ENCODE data around the gene BCL2L12.

BCL2L12 gene

DNA sequence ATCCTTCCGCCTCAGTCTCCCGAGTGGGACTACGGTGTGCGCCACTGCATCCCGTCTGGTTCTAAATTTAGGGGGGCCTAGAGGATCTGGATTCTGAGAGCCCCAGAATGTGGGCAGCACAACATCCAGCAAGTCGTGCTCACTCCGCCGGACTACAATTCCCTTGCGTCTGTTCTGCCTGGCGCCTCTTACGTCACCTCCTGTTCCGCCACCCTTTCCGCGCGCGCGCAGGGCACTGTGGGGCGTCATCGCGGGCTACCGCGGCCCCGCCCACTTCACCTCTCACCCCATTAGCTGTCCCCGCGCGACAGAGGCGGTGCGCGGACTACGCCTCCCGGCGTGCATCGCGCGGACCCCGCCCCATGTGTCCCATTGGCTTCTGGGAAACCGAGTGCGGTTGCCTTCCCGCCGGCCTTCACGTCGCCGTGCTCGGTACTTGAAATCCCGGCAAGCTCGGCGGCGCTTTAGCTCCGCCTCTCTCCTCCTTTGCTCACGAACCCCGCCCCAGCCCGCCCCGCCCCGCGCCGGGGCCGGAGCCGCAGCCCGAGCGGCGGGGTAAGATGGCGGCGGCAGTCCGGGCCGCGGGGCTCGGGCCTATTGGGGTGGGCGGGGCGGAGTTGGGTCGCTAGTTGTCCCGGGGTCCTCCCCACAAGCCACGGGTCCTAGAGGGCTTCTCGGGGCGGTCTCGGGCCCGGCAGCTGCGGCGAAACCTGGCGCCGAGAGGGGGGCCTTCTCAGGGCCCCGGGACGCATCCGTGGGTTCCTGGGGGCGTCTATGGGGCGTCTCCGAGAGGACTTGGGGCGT lies 23.8 kb upstream of the BCL2L12 start, which contains the start of gene SCAF1:
SCAF1 (plus strand) TSS at position 522 of the 804 bp plus-strand sequence. CDS start 2,818 bp downstream, outside the sequence.
- in situ Hi-C loops (cut with MboI; ENCODE audit: low sequenced_read_pairs), result no loop called here

DNA sequence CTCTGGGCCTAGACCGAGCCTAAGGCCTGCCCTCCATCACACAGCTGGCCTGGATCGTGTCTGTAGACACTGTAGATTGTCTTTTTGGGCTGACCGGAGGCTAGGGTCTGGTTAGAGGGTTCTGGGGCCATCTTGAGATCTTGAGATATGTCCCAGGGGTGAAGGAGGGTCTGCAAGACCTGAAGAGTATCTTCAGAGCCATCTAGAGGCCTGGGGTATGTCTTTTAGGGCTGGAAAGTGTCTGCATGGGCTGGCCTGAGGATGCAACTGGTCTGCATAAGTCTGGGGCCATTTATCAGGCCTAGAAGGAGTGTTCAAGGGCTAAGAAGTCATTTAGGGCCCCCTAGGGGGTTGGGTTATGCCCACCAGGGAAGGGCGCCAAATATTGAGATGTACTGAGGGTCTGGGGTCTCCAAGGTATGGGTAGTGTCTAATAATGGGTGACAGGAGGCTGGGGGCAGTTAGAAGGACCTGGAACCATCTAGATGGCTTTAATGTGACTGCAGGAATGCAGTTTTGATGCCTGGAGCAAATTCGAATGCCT lies 23.2 kb upstream of the BCL2L12 start:
- in situ Hi-C loops (cut with MboI; ENCODE audit: low sequenced_read_pairs), result no loop called here

DNA sequence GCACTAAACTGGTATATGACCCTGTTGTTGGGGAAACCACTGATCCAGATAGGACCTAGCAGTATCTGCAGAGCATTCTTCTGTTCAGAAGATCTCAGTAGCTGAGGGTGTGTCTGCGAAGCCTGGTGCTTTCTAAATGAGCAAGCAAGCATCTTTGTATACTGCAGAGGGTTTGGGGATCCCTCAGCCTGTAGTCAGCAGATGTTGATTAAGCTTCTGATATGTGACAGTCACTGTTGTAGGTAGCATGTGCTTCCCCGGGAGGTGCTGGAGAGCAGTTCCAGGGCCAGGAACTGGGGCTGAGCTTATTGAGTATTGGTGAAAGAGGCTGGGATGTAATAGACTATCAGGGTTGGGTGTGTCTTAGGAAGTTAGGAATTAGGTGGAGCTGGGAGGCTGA lies 22.3 kb upstream of the BCL2L12 start:
- in situ Hi-C loops (cut with MboI; ENCODE audit: low sequenced_read_pairs), result no loop called here

DNA sequence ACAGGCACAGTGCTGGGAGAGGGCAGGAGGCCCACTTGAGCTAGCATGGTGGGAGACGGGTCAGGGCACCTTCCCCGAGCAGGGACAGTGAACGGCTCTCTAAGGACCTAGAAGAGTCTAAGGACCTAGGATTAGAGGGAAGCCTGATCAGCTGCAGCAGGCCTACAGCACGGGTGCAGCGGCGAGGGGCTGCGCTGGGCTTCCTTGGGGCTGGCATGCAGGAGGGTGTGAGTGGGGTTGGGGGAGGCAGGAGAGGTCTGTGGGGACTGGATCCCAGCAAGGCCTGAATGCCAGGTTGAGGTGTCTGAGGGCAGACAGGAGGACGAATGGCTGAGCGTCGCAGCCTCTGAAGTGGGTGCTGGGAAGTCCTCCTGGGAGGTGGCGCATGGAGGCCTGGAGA lies 20.1 kb upstream of the BCL2L12 start:
- in situ Hi-C loops (cut with MboI; ENCODE audit: low sequenced_read_pairs), result no loop called here

DNA sequence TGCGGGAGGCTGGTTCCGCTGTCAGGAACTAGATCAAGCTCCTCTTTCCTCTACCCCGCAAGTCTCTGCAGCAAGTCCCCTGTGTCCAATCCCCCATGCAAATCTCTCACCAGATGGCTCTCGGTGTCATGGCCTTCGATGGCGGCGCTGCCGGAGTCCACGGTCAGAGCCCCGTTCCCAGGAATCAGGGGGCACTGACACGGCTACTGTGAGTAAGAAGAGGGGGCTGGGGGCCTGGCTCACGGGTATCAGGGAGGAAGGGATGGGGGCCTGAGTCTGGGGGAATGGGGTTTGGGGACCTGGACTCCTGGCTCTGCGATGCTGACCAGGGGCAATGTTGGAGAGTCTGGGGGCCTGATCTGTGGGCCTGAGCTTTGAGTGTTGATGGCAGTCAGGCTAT lies 19.7 kb upstream of the BCL2L12 start:
- in situ Hi-C loops (cut with MboI; ENCODE audit: low sequenced_read_pairs), result no loop called here

DNA sequence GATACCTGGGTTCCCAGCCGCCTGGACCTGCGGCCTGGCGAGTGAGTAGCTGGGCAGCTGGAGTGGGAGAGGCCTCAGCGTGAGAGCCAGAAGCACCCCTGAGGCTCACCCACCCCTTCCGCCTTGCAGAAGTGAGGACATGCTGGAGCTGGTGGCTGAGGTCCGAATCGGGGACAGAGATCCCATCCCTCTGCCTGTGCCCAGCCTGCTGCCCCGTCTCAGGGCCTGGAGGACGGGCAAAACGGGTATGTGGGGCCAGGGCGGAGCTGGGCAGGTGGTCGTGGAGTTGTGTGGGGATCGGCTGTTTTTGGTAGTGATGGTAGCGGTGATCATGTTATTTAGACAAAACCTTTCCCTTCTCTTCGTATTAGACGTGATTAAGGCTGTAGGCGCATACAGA lies 19.1 kb upstream of the BCL2L12 start:
- in situ Hi-C loops (cut with MboI; ENCODE audit: low sequenced_read_pairs), result no loop called here

DNA sequence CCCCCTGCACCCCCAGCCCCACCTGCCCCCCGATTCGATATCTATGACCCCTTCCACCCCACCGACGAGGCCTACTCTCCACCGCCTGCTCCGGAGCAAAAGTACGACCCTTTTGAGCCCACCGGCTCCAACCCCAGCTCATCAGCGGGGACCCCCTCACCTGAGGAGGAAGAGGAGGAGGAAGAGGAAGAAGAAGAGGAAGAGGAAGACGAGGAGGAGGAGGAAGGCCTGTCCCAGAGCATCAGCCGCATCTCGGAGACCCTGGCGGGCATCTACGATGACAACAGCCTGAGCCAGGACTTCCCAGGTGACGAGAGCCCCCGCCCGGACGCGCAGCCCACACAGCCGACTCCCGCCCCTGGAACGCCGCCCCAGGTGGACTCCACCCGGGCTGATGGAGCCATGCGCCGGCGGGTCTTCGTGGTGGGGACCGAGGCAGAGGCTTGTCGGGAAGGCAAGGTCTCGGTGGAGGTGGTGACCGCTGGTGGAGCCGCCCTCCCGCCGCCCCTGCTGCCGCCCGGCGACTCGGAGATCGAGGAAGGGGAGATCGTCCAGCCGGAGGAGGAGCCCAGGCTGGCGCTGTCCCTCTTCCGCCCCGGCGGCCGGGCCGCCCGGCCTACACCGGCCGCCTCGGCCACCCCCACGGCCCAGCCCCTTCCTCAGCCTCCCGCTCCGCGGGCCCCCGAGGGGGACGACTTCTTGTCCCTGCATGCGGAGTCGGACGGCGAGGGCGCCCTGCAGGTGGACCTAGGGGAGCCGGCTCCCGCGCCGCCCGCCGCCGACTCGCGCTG lies 14.5 kb upstream of the BCL2L12 start:
- in situ Hi-C loops (cut with MboI; ENCODE audit: low sequenced_read_pairs), result no loop called here

DNA sequence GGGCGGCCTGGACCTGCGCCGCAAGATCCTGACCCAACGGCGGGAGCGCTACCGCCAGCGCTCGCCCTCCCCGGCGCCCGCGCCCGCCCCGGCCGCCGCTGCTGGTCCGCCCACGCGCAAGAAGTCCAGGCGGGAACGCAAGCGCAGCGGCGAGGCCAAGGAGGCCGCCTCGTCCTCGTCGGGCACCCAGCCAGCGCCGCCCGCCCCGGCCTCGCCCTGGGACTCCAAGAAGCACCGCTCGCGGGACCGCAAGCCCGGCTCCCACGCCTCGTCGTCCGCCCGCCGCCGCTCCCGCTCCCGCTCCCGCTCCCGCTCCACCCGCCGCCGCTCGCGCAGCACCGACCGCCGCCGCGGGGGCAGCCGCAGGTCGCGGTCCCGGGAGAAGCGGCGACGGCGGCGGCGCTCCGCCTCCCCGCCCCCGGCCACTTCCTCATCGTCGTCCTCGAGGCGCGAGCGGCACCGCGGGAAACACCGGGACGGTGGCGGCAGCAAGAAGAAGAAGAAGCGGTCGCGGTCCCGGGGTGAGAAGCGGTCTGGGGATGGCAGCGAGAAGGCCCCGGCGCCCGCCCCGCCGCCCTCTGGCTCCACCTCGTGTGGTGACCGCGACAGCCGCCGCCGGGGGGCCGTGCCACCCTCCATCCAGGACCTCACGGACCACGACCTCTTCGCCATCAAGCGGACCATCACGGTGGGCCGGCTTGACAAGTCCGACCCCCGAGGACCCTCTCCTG lies 13.7 kb upstream of the BCL2L12 start:
- in situ Hi-C loops (cut with MboI; ENCODE audit: low sequenced_read_pairs), result no loop called here

DNA sequence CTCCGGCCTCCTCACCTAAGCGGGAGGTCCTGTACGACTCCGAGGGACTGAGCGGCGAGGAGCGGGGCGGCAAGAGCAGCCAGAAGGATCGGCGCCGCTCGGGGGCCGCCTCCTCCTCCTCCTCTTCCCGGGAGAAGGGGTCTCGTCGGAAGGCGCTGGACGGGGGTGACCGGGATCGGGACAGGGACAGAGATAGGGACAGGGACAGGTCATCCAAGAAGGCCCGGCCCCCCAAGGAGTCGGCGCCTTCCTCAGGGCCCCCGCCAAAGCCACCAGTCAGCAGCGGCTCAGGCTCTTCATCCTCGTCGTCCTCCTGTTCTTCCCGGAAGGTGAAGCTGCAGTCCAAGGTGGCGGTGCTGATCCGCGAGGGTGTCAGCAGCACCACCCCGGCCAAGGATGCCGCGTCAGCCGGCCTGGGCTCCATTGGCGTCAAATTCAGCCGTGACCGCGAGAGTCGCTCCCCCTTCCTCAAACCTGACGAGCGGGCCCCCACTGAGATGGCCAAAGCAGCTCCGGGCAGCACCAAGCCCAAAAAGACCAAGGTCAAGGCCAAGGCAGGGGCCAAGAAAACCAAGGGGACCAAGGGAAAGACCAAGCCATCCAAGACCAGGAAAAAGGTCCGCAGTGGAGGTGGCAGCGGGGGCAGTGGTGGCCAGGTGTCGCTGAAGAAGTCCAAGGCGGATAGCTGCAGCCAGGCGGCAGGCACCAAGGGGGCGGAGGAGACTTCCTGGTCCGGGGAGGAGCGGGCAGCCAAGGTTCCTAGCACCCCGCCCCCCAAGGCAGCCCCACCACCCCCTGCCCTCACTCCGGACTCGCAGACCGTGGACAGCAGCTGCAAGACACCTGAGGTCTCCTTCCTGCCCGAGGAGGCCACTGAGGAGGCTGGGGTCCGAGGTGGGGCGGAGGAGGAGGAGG lies 12.9 kb upstream of the BCL2L12 start:
- in situ Hi-C loops (cut with MboI; ENCODE audit: low sequenced_read_pairs), result no loop called here

DNA sequence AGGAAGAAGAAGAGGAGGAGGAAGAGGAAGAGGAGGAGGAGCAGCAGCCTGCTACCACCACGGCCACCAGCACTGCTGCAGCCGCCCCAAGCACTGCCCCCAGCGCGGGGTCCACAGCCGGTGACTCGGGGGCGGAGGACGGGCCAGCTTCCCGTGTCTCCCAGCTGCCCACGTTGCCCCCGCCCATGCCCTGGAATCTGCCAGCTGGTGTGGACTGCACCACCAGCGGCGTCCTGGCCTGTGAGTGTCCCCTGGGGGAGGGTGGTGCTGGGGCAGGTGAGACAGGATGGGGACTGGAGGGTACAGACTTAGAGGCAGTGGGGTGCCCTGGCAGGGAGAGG lies 12.3 kb upstream of the BCL2L12 start:
- in situ Hi-C loops (cut with MboI; ENCODE audit: low sequenced_read_pairs), result no loop called here

DNA sequence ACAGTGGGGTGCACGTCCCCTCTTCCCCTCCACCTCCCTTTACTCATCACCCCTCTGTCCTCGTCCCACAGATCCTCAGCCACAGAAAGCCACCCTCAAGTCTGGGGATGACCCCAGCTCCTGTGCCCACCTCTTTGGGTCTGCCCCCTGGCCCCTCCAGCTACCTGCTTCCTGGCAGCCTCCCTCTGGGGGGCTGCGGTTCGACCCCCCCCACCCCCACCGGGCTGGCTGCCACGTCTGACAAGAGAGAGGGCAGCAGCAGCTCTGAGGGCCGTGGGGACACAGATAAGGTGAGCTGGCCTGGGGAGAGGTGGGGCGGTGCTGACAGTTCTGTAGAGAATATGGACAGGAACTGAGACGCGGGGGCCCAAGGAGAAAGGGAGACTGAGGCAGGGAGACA lies 11.2 kb upstream of the BCL2L12 start:
- in situ Hi-C loops (cut with MboI; ENCODE audit: low sequenced_read_pairs), result no loop called here

DNA sequence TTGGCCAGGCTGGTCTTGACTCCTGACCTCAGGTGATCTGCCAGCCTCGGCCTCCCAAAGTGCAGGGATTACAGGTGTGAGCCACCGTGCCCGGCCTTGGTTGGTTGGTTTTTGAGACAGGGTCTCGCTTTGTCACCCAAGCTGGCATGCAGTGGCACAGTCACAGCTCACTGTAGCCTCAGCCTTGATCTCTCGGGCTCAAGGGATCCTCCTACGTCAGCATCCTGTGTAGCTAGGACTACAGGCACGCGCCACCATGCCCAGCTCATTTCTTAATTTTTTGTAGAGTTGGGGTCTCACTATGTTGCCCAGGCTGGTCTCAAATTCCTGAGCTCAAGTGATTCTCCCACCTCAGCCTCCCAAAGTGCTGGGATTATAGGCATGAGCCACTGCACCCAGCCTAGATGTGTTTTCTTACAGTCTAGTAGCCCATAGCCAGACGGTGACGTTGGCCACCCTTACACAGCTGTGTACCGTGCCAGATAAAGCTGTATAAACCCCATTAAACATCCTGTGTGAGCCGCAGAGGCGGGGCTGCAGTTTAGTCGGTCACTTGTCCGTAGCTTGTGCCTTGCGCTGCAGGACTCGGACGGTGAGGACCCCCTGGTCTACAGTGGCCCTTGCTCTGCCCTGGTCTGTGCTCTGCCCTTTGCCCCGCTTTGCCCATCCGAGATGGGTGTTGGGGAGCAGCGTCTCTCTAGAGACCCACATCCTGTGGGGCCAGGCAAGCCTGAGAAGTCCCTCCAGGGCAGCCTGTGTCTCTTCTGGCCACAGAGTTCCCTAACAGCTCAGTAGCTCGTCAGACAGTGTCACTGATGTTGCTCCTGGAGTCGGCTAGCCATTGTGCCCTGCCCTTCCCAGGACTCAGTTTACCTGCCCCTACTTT lies 9.9 kb upstream of the BCL2L12 start:
- in situ Hi-C loops (cut with MboI; ENCODE audit: low sequenced_read_pairs), result no loop called here

DNA sequence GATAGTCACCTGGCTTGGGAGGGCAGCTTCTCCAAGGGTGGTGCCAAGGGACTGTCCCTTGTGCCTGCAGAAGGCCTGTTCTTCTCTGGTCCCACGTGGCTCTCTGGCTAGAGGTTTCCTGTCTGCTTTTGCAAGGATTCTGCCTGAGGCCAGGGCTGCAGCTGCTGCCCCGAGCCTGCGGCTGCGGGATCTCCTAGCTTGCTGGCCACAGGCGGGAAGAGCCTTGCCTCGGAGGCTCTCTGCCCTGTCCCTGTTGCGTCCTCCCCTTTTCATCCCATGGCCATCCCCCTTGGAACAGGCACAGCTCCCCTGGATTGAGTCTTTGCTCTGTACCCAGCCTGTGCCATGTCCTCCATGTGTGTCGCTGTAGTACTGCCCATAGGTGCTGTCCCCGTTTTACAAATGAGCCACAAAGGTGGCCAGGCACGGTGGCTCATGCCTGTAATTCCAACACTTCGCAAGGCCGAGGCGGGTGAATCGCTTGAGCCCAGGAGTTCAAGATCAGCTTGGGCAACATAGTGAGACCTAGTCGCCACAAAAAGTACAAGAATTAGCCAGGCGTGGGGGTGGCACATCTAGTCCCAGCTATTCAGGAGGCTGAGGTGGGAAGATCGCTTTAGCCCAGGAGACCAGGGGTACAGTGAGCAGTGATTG lies 9.2 kb upstream of the BCL2L12 start:
- in situ Hi-C loops (cut with MboI; ENCODE audit: low sequenced_read_pairs), result no loop called here

DNA sequence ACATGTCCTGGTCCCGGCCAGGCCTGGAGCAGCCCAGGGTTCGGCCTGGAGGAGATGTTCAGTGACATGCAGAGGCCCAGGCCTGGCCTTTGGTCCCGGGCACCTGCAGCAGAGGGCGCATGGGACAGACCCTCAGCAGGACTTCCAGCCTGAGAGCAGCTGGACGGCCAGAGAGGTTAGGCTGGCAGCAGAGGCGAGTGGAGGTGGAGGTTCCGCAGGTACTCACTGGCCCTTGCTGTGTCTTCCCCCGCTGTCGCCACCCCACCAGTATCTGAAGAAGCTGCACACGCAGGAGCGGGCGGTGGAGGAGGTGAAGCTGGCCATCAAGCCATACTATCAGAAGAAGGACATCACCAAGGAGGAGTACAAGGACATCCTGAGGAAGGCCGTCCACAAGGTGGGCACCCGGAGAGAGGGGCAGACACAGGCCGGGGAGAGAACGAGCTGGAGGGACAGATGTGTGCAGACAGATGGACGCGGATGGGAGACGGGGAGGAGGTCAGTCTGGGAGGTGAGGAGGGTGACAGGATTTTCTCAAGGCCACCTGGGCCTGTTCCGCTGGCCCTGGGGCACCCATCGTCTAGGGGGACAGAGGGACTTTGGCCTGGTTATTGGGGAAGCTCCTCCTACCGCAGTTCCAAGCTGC lies 8.1 kb upstream of the BCL2L12 start:
- in situ Hi-C loops (cut with MboI; ENCODE audit: low sequenced_read_pairs), result no loop called here

DNA sequence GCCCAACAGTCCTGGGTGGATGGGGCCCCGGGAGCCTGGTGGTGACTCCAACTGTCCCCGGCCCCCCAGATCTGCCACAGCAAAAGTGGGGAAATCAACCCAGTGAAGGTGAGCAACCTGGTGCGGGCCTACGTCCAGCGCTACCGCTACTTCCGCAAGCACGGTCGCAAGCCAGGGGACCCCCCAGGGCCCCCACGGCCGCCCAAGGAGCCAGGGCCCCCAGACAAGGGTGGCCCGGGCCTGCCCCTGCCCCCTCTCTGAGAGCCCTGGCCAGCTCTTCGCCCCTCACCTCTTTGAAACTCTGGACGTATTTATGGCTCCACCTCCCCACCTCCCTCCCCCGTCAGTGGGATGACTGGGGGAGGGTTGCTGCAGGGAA lies 7.6 kb upstream of the BCL2L12 start:
- in situ Hi-C loops (cut with MboI; ENCODE audit: low sequenced_read_pairs), result no loop called here

DNA sequence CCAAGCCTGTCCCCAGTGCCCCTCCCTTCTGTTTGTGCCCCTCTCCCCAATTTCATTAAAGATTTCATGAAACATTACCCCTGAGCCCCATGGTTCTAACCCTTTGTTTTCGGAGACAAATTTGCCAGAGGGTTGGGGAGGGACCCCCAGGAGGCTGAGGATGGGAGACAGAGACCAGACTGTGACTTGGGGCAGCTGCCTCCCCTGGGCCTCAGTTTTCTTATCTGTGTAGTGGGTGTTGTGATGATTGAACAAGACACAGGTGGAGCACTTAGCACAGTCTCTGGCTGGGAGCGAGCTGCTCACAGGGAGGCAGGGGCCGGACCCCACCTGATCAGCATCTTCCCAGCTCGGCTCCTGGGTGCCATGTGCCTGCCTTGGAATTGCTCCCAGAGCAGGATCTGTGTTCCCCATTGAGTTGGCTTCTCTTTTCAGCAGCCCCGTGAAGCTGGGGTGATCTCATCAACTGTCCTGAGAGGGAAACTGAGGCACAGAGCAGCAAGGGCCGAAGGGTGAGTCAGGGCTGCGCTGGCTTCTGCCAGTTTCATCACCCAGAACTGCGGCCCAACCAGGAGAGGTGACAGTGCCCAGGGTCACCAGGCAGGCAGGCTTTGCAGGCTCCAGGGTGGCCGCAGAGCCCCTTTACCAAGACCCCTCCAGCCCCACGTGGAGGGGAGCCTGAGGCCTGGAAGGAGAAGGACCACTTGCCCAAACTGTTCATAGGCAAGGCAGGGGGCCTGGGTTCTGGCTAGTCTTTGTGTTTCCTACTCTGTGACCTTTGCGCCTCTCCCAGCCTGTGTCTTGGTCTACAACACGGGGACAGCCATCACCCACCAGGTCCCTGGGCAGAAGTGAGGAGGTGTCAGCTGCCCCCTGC lies 6.9 kb upstream of the BCL2L12 start:
- in situ Hi-C loops (cut with MboI; ENCODE audit: low sequenced_read_pairs), result no loop called here

DNA sequence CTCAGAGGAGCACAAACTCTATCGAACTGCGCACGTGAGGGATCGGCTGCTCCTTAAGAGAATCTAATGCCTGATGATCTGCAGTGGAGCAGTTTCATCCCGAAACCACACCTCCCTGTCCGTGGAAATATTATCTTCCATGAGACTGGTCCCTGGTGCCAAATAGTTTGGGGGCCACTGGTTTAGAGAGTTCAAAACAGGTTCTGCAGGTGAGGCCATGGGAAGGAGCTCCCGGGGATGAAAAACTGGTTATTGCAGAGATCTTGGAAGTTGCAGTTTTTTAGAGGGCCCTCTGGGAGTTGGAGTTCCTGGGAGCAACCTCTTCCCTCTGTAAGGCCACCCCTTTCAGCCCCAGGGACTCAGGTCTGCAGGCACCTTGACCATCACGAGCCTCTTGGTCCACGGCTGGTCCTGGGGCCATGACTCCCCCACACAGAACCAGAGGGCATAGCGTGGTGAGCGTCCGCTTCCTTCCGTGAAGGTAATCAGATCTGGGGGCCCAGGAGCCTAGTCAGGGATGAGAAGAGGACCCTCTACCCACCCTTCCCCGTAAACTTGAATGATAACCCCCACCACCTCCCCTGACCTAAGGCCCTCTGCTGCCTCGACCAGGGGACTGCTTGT lies 5.3 kb upstream of the BCL2L12 start:
- in situ Hi-C loops (cut with MboI; ENCODE audit: low sequenced_read_pairs), result no loop called here

Measured in hTERT RPE-1 (cell line).